Cardiac septum (tissue), 1 donor: Measurements from ENCODE around the gene LINGO4. TPM values are rescaled to one million over a fixed set of nuclear protein-coding genes. Genes with fewer than 3 reads are reported as not detected.
A peak's percentile ranks its signal among the peaks of the same experiment; 100 is the strongest.

Experiments used
- DNase-seq: peaks from one replicate; pipeline ENCODE4 v3.0.0-alpha.2; 2020; ENCODE audit warnings: low spot score
- intact Hi-C: fragments of 100-400 bp; cut with DNase I; formaldehyde crosslinking; loops from one replicate; pipeline ENCODE4 v1.14.0; 2022
- total RNA-seq: library from RNA; stranded (reverse); fragmentation: NEBNext Ultra II Directional; extraction: Animal tissue kit (Norgen Biotek cat#: 25700); gene quantifications from one replicate; pipeline ENCODE4 v1.2.1, GENCODE V29; 2021
- donor health status: DM: no; HTN: no; CAD: no.

Gene LINGO4
- total RNA-seq, 1 donor from 2014 or later = 0.43 TPM

DNA sequence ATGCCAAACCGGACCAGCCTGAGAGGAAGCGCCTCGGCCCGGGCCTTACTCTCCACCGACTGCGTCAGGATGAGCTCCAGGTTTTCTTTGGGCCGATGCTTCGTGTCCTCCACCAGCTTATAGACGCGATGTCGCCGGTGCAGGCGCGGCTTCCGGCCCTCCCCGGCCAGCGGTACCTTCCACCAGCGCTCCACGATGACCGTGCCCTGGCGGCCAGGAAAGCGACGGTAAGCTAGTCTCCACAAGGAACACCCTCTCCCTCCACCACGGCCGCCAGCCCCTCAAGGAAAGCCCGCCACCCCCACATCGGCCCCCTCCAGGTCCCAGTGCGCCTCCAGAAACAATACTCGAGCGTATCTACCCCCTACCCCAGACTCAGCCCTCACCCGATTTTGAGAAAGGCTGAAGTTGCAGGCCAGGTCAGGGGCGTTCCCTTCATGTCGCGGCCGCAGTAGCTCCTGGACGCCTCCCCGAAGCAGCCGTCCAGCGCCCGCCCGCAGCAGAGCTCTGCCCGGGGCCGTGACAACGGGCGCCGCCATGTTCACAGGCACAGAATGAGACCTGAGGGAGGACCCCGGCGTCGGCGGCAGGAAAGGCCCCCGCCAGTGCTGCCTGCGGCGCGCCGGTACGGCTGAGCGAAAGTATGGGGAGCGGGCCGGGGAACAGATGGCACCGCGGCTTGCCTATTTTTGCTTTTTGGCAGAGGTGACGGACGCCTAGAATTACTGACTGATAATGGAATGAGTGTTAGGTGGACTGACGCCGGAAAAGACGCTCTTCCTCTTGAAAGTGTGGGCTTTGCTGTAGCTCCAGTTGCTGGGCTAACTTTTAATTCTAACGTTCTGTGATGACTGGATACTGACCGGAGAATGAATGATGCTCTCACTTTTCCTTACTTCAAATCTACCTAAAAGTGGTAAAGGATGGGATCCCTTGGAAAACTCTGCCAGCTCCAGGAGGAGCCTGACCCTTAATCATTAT, 42.0 kb downstream of the LINGO4 start, which contains the start of gene MRPL9:
TSS of gene MRPL9 (minus strand) at position 556 of the 981 bp plus-strand sequence. CDS start at position 539, 17 bp downstream.
- peak; percentile 92 for DNase-seq
- intact Hi-C loops = loop anchor here (5.0 kb wide), 1 partner anchor 69 kb away; the partner anchor contains the start of gene RORC

DNA sequence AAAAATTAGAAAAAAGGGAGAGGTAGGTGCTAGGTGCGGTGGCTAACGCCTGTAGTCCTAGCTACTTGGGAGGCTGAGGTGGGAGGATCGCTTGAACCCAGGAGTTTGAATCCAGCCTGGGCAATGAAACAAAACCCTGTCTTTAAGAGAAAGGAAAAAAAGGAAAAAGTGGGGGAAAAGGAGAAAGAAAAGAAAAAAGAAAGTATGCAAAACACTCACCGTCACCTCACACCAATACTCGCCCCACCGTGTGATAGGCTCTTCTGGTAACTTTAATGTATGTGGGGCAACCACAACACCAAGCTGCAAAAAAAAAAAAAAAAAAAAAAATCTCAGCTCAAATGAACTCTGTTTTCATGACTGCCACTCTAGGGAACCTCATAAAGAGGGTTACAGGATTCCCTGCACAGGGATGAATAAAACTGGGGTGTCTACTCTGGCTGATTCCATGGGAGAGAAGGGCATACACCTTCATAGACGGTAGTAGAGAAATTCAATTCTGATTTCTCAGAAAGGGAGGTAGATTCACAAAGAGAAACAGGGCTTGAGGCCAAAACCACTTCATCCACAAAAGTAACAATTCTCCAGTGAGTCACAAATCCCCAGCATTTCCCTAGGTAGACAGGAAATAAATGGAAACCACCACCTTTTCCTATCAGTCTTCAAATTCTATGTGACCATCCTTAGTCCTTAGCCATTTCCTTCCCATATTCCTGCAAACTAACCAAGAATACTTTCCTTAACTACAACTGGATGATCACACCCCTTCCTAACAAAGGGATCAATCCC, 44.4 kb downstream of the LINGO4 start:
- no peak for DNase-seq
- intact Hi-C loops = loop anchor here (5.0 kb wide), 1 partner anchor 72 kb away; the partner anchor contains the start of gene RORC

- DNase-seq = no peak
- intact Hi-C loops = no loop called here
These were observed 46.0 kb downstream of the LINGO4 start for GRCh38 chr1:151759241-151759640.

- no peak for DNase-seq
- intact Hi-C loops = no loop called here
These were observed 48.9 kb downstream of the LINGO4 start for GRCh38 chr1:151756291-151756690.

Other genes with a start within 250 kb of the LINGO4 start
- 33.5 TPM for gene SNX27, start 193.4 kb downstream of the LINGO4 start, total RNA-seq
- not detected for gene CELF3, start 88.6 kb downstream of the LINGO4 start, total RNA-seq
- 4.3 TPM for gene RIIAD1, start 83.9 kb downstream of the LINGO4 start, total RNA-seq
- gene MRPL9, start 41.9 kb downstream of the LINGO4 start, total RNA-seq = 43.2 TPM
- gene TDRKH, start 14.9 kb downstream of the LINGO4 start, total RNA-seq = 6.0 TPM
- 5.9 TPM for gene RORC, start 26.4 kb upstream of the LINGO4 start, total RNA-seq
- not detected for gene C2CD4D, start 34.4 kb upstream of the LINGO4 start, total RNA-seq
- not detected for gene THEM5, start 48.3 kb upstream of the LINGO4 start, total RNA-seq
- gene THEM4, start 104.1 kb upstream of the LINGO4 start, total RNA-seq = 15.7 TPM
- 131 TPM for gene S100A10, start 188.4 kb upstream of the LINGO4 start, total RNA-seq
- gene S100A11, start 231.6 kb upstream of the LINGO4 start, total RNA-seq = 90.8 TPM